GM11168 (cell line): Measurements from ENCODE around the gene PASD1.
"Not testable (repeated sequence)": the region's sequence is repeated elsewhere in the genome, so short reads cannot be mapped to it uniquely, and the experiment has no call there.

Experiments
- in situ Hi-C: fragments of 300-500 bp; cut with MboI; formaldehyde crosslinking; loops from one replicate; pipeline ENCODE4 v1.12.0; 2022; ENCODE audit warnings: low sequenced_read_pairs; ENCODE audit not compliant: unreplicated experiment

PASD1 gene

GRCh38 chrX:151563449-151563848, at the start of gene PASD1:
PASD1 (plus strand) TSS chrX:151563675; CDS start chrX:151601554, 37,879 bp downstream.
- in situ Hi-C loops: no loop called here

- in situ Hi-C loops: no loop called here
Measured at GRCh38 chrX:151515237-151515636, 48.2 kb upstream of the PASD1 start.

GRCh38 chrX:151516538-151517187, 46.8 kb upstream of the PASD1 start:
- in situ Hi-C loops: no loop called here

- in situ Hi-C loops: no loop called here
Measured at GRCh38 chrX:151517421-151517820, 46.1 kb upstream of the PASD1 start.

GRCh38 chrX:151523351-151523750, 40.1 kb upstream of the PASD1 start:
- in situ Hi-C loops: no loop called here

GRCh38 chrX:151536571-151536970, 26.9 kb upstream of the PASD1 start:
- in situ Hi-C loops: no loop called here

- in situ Hi-C loops: no loop called here
Measured at GRCh38 chrX:151537572-151537971, 25.9 kb upstream of the PASD1 start.

GRCh38 chrX:151538190-151539122, 25.0 kb upstream of the PASD1 start:
- in situ Hi-C loops: no loop called here

- in situ Hi-C loops: no loop called here
Measured at GRCh38 chrX:151543706-151544105, 19.8 kb upstream of the PASD1 start.

- in situ Hi-C loops: not testable (repeated sequence)
Measured at GRCh38 chrX:151546226-151546625, 17.2 kb upstream of the PASD1 start.

GRCh38 chrX:151551176-151551575, 12.3 kb upstream of the PASD1 start:
- in situ Hi-C loops: not testable (repeated sequence)

GRCh38 chrX:151552743-151553142, 10.7 kb upstream of the PASD1 start:
- in situ Hi-C loops: no loop called here

- in situ Hi-C loops: not testable (repeated sequence)
Measured at GRCh38 chrX:151555301-151555700, 8.2 kb upstream of the PASD1 start.

- in situ Hi-C loops: not testable (repeated sequence)
Measured at GRCh38 chrX:151562485-151562884, 990 bp upstream of the PASD1 start.

GRCh38 chrX:151563003-151563402, 472 bp upstream of the PASD1 start:
- in situ Hi-C loops: not testable (repeated sequence)

GRCh38 chrX:151564035-151564434, 560 bp downstream of the PASD1 start:
- in situ Hi-C loops: no loop called here

- in situ Hi-C loops: not testable (repeated sequence)
Measured at GRCh38 chrX:151566872-151567271, 3.4 kb downstream of the PASD1 start.

- in situ Hi-C loops: loop anchor here (10.0 kb wide), 1 partner anchor 356 kb away; no protein-coding TSS in a partner anchor
Measured at GRCh38 chrX:151570561-151570960, 7.1 kb downstream of the PASD1 start.

- in situ Hi-C loops: not testable (repeated sequence)
Measured at GRCh38 chrX:151593384-151593783, 29.9 kb downstream of the PASD1 start.

GRCh38 chrX:151596282-151596681, 32.8 kb downstream of the PASD1 start:
- in situ Hi-C loops: no loop called here

GRCh38 chrX:151604931-151605330, 41.5 kb downstream of the PASD1 start:
- in situ Hi-C loops: no loop called here
